ENCODE data around the gene EME1.

DNA sequence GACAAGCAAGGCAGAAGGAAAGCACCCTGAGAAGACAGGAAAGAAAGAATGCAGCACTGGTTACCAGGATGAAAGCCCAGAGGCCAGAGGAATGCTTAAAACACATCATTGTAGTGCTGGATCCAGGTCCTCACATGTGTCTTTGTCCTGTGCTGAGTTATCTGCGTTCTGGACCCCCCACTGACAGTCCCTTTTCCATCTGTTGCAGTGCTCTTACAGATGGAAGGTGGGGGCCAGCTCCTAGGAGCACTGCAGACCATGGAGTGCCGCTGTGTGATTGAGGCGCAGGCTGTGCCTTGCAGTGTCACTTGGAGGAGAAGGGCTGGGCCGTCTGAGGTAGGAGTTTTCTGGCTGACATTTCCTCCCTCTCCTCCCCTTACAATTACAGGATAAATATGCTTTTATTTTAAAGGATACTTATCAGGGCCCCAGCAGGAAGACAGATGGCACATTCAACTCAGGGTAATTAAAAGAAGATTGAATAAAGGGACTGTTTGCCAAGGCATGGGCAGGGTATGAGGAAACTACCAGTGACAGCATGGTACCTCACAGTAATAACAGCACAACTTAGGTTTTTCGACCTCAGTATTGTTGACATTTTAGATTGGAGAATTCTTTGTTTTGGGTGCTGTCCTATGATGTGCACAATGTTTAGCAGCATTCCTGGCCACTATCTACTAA is 3.0 kb downstream of the EME1 start:
- TF ChIP-seq POLR2AphosphoS5 (IDR thresholded peaks at IDR 0.05), result no peak
- TF ChIP-seq, protein P1, sequence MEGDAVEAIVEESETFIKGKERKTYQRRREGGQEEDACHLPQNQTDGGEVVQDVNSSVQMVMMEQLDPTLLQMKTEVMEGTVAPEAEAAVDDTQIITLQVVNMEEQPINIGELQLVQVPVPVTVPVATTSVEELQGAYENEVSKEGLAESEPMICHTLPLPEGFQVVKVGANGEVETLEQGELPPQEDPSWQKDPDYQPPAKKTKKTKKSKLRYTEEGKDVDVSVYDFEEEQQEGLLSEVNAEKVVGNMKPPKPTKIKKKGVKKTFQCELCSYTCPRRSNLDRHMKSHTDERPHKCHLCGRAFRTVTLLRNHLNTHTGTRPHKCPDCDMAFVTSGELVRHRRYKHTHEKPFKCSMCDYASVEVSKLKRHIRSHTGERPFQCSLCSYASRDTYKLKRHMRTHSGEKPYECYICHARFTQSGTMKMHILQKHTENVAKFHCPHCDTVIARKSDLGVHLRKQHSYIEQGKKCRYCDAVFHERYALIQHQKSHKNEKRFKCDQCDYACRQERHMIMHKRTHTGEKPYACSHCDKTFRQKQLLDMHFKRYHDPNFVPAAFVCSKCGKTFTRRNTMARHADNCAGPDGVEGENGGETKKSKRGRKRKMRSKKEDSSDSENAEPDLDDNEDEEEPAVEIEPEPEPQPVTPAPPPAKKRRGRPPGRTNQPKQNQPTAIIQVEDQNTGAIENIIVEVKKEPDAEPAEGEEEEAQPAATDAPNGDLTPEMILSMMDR (IDR thresholded peaks at IDR 0.05), result no peak

Measured in prostate gland (tissue), 2 donors.